Ishikawa (cell line): ENCODE data around the gene MINK1.

Experiments used
- CEBPB ChIP-seq: IDR thresholded peaks from 2 replicates; pipeline ENCODE4 v1.6.1; 2012
- CREB1 ChIP-seq: IDR thresholded peaks from 2 replicates; pipeline ENCODE4 v1.6.1; 2012; ENCODE audit warnings: low read depth
- EGR1 ChIP-seq: IDR thresholded peaks from 2 replicates; pipeline ENCODE4 v1.6.1; 2012
- EP300 ChIP-seq: IDR thresholded peaks from 2 replicates; pipeline ENCODE4 v1.6.1; 2012; ENCODE audit warnings: borderline replicate concordance
- FOXM1 ChIP-seq: IDR thresholded peaks from 2 replicates; pipeline ENCODE4 v1.6.1; 2012; ENCODE audit warnings: low read depth, borderline replicate concordance
- NFIC ChIP-seq: IDR thresholded peaks from 2 replicates; pipeline ENCODE4 v1.6.1; 2012
- RAD21 ChIP-seq: IDR thresholded peaks from 2 replicates; pipeline ENCODE4 v1.6.1; 2012; ENCODE audit warnings: low read depth
- TAF1 ChIP-seq: IDR thresholded peaks from 2 replicates; pipeline ENCODE4 v1.6.1; 2012; ENCODE audit warnings: low read depth, mild to moderate bottlenecking
- TCF12 ChIP-seq: IDR thresholded peaks from 2 replicates; pipeline ENCODE4 v1.6.1; 2012; ENCODE audit warnings: low read depth
- TEAD4 ChIP-seq: IDR thresholded peaks from 2 replicates; pipeline ENCODE4 v1.6.1; 2012
- YY1 ChIP-seq: IDR thresholded peaks from 2 replicates; pipeline ENCODE4 v1.6.1; 2012; ENCODE audit warnings: low read depth
- ZBTB7A ChIP-seq: IDR thresholded peaks from 2 replicates; pipeline ENCODE4 v1.6.1; 2012; ENCODE audit warnings: low read depth
- TF ChIP-seq, protein P1 (sequence below): IDR thresholded peaks from 2 replicates; pipeline ENCODE4 v1.6.1; 2012
- TF ChIP-seq, protein P2 (sequence below): IDR thresholded peaks from 2 replicates; pipeline ENCODE4 v1.6.1; 2012; ENCODE audit warnings: low read depth, mild to moderate bottlenecking
- TF ChIP-seq, protein P3 (sequence below): IDR thresholded peaks from 2 replicates; pipeline ENCODE4 v1.6.1; 2012

The MINK1 gene

DNA sequence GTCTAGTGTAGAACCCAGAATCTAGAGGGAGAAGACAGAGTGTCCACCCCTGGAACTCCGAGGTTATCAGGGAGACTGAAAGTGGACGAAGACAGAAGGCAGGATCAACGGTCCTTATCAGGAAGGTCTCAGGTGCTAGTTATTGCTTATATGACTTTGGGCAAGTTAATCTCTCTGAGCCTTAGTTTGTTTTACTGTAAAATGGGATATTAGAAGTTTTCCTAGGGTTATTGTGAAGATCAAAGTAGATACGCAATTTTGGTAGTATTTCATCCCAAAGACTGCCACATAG lies 108.1 kb downstream of the MINK1 start:
- no peak for TF ChIP-seq CEBPB
- no peak for TF ChIP-seq FOXM1
- TF ChIP-seq NFIC, result no peak
- no peak for TF ChIP-seq TAF1
- TF ChIP-seq CREB1, result no peak
- TF ChIP-seq, protein P1, sequence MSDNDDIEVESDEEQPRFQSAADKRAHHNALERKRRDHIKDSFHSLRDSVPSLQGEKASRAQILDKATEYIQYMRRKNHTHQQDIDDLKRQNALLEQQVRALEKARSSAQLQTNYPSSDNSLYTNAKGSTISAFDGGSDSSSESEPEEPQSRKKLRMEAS, result no peak
- TF ChIP-seq, protein P2, sequence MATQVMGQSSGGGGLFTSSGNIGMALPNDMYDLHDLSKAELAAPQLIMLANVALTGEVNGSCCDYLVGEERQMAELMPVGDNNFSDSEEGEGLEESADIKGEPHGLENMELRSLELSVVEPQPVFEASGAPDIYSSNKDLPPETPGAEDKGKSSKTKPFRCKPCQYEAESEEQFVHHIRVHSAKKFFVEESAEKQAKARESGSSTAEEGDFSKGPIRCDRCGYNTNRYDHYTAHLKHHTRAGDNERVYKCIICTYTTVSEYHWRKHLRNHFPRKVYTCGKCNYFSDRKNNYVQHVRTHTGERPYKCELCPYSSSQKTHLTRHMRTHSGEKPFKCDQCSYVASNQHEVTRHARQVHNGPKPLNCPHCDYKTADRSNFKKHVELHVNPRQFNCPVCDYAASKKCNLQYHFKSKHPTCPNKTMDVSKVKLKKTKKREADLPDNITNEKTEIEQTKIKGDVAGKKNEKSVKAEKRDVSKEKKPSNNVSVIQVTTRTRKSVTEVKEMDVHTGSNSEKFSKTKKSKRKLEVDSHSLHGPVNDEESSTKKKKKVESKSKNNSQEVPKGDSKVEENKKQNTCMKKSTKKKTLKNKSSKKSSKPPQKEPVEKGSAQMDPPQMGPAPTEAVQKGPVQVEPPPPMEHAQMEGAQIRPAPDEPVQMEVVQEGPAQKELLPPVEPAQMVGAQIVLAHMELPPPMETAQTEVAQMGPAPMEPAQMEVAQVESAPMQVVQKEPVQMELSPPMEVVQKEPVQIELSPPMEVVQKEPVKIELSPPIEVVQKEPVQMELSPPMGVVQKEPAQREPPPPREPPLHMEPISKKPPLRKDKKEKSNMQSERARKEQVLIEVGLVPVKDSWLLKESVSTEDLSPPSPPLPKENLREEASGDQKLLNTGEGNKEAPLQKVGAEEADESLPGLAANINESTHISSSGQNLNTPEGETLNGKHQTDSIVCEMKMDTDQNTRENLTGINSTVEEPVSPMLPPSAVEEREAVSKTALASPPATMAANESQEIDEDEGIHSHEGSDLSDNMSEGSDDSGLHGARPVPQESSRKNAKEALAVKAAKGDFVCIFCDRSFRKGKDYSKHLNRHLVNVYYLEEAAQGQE, result no peak
- no peak for TF ChIP-seq EP300
- TF ChIP-seq EGR1, result no peak
- no peak for TF ChIP-seq ZBTB7A
- no peak for TF ChIP-seq RAD21
- TF ChIP-seq, protein P3, sequence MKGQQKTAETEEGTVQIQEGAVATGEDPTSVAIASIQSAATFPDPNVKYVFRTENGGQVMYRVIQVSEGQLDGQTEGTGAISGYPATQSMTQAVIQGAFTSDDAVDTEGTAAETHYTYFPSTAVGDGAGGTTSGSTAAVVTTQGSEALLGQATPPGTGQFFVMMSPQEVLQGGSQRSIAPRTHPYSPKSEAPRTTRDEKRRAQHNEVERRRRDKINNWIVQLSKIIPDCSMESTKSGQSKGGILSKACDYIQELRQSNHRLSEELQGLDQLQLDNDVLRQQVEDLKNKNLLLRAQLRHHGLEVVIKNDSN, result no peak
- TF ChIP-seq YY1, result no peak

DNA sequence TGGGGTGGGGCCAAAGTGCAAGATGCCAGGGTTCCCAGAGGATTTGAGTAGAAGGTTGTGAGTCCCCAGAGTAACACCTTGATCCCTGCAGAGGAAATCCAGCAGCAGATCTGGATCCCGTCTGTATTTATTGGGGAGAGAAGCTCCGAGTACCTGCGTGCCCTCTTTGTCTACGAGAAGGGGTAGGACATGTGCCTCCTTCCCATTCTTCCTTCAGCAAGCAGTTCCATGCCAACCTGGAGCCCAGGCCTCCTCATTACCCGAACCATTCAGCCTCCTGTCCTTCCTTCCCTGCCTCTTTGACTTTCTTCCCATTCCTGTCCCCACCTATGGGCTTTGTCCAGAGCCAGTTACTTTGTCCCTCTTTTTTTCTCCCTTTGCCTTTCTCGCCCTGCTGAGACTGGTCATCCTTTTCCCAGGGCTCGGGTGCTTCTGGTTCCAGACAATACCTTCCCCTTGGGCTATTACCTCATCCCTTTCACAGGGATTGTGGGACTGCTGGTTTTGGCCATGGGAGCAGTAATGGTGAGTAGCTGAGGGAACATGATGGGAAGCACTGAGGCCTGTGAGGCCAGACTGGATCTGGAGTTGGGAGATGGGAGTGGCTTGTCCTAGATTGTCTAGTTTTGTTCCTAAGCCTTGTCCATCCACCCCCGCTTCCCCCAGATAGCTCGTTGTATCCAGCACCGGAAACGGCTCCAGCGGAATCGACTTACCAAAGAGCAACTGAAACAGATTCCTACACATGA lies 109.8 kb downstream of the MINK1 start:
- TF ChIP-seq YY1 (no peak), EGR1 (no peak), TEAD4 (no peak), ZBTB7A (no peak)
- TF ChIP-seq, protein P1, result no peak

DNA sequence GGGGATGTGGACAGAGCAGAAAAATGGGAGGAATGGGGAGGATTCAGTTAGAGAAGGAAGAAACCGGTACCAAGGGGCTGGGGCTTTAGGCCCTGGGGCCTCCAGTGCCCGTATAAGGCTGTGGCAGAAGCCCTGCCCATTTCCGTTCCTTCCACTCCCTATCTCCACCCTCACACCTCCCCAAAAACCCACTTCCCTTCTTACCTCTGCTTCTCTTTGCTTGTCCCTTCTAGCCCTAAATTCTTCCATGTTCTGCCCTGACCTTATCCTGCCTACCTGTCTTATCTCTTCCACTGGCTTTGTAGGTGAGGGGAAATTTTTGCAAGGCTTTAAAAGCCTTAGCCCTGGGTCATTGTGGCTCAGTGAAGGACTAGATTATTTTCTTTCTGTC lies 111.0 kb downstream of the MINK1 start:
- TF ChIP-seq EGR1, result no peak
- no peak for TF ChIP-seq CEBPB
- no peak for TF ChIP-seq EP300
- TF ChIP-seq YY1, result no peak
- TF ChIP-seq, protein P3, result no peak
- TF ChIP-seq ZBTB7A, result no peak
- TF ChIP-seq CREB1, result no peak
- no peak for TF ChIP-seq TCF12
- no peak for TF ChIP-seq RAD21
- TF ChIP-seq TEAD4, result no peak
- TF ChIP-seq, protein P1, result no peak
- no peak for TF ChIP-seq FOXM1
- no peak for TF ChIP-seq TAF1
- TF ChIP-seq, protein P2, result no peak
- no peak for TF ChIP-seq NFIC

DNA sequence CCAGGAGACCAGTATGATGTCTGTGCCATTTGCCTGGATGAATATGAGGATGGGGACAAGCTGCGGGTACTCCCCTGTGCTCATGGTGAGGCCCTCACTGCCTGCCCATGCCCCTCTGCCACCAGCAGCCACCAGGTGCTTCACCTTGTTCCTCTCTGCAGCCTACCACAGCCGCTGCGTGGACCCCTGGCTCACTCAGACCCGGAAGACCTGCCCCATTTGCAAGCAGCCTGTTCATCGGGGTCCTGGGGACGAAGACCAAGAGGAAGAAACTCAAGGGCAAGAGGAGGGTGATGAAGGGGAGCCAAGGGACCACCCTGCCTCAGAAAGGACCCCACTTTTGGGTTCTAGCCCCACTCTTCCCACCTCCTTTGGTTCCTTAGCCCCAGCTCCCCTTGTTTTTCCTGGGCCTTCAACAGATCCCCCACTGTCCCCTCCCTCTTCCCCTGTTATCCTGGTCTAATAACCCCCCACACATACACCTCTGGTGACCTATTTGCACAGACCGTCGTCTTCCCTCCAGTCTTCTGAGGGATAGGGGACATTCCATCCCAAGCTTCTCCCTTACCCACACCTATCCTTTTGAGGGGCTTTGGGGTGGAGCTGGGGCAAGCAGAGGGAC lies 111.5 kb downstream of the MINK1 start:
- TF ChIP-seq TAF1, result no peak
- TF ChIP-seq RAD21, result no peak

DNA sequence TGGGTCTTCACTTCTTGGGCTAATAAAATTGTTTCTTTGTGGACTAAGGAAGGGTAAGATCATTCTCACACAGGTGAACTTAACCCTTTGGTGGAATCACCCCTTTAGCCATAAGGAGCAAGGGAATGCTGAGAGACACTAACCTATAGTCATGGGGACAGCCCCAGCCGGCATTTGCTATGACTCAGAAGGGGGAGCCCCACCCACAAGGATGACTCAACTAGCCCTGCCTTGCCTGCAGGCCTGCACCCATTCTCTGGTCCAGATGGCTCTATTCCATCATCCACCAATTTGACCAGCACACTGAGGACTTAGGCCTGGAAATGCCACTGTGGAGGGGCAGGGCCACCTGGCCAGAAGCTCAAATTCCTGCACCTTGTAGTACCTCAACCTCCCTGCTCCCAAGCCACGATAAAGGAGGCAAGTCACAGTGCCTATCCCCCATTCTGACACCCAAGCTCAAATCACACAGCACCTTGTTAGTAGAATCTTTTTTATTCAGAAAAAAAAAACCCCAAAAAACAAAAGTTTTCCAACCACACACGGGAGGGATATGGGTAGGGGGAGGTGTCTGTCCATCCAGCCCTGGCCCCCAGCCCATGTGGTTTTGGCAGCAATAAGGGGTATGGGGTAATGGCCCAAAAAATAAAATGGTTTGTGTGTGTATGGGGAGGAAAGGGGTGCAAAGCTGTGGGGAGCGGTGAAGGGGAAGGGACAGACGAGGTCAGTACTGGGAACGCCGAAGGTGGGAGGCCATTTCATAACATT lies 112.2 kb downstream of the MINK1 start:
- TF ChIP-seq FOXM1 (no peak), RAD21 (no peak), EP300 (peak; percentile 31; the same call in 1 of the 2 replicates), CEBPB (peak; percentile 42; the same call in 1 of the 2 replicates), CREB1 (no peak), TEAD4 (peak; percentile 27; the same call in 1 of the 2 replicates), EGR1 (no peak), ZBTB7A (no peak), NFIC (0 out of 2 replicates have a peak, but pooled peaks have one; percentile 17), TCF12 (0 out of 2 replicates have a peak, but pooled peaks have one; percentile 30), TAF1 (no peak), YY1 (no peak)
- TF ChIP-seq, protein P3, result peak; percentile 23; the same call in 1 of the 2 replicates
- TF ChIP-seq, protein P1, result 0 out of 2 replicates have a peak, but pooled peaks have one; percentile 1
- TF ChIP-seq, protein P2, result no peak
